T-helper 2 cell treated with Interferon-gamma antibody and Interleukin-4, amounts not matched to agents 5 μg/mL and 100 μg/mL, for 36 hours (primary cell): ENCODE data around the gene PTK6.

ENCODE experiments used
- DNase-seq: peaks from one replicate; pipeline ENCODE4 v3.0.0; 2021; ENCODE audit warnings: low spot score
- H3K27ac Mint-ChIP-seq: one replicate; pipeline ENCODE4 v1.8.0; 2021; ENCODE audit warnings: mild to moderate bottlenecking, mixed read lengths
- H3K27me3 Mint-ChIP-seq: one replicate; pipeline ENCODE4 v1.8.0; 2021; ENCODE audit warnings: low read depth, mixed read lengths
- H3K36me3 Mint-ChIP-seq: one replicate; pipeline ENCODE4 v1.8.0; 2021; ENCODE audit warnings: low read depth, mixed read lengths
- H3K4me1 Mint-ChIP-seq: one replicate; pipeline ENCODE4 v1.8.0; 2021; ENCODE audit warnings: low read depth, mixed read lengths
- H3K4me3 Mint-ChIP-seq: one replicate; pipeline ENCODE4 v1.8.0; 2022; ENCODE audit warnings: mild to moderate bottlenecking, moderate library complexity, mixed read lengths
- H3K9me3 Mint-ChIP-seq: one replicate; pipeline ENCODE4 v1.8.0; 2021; ENCODE audit warnings: mixed read lengths

The PTK6 gene

GRCh38 chr20:63529180-63529860 lies 7.9 kb downstream of the PTK6 start:
- Mint-ChIP-seq H3K27me3 (no peaks in the 10 kb centered on the region), H3K27ac (no peak overlapping the region), H3K4me3 (no peak overlapping the region)

GRCh38 chr20:63527184-63527583 lies 10.0 kb downstream of the PTK6 start:
- Mint-ChIP-seq H3K27me3 (no peaks in the 10 kb centered on the region), H3K27ac (no peak overlapping the region), H3K36me3 (peaks cover 20% of the 10 kb centered on the region), H3K9me3 (no peaks in the 10 kb centered on the region), H3K4me3 (no peak overlapping the region), H3K4me1 (peaks cover 6% of the 10 kb centered on the region)
- no peak for DNase-seq

More at GRCh38 chr20:63529180-63529860, 7.9 kb downstream of the PTK6 start:
- no peaks in the 10 kb centered on the region for H3K9me3 Mint-ChIP-seq
- peaks cover 3% of the 10 kb centered on the region for H3K4me1 Mint-ChIP-seq
- H3K36me3 Mint-ChIP-seq: peaks cover 2% of the 10 kb centered on the region
- DNase-seq: no peak

- no peaks in the 10 kb centered on the region for H3K9me3 Mint-ChIP-seq
- no peak for DNase-seq
- peaks cover 6% of the 10 kb centered on the region for H3K4me1 Mint-ChIP-seq
- H3K27ac Mint-ChIP-seq: no peak overlapping the region
- no peak overlapping the region for H3K4me3 Mint-ChIP-seq
- peaks cover 25% of the 10 kb centered on the region for H3K36me3 Mint-ChIP-seq
- no peaks in the 10 kb centered on the region for H3K27me3 Mint-ChIP-seq
Measured at GRCh38 chr20:63525971-63526370, 11.2 kb downstream of the PTK6 start.

GRCh38 chr20:63525185-63525584 lies 12.0 kb downstream of the PTK6 start:
- Mint-ChIP-seq H3K4me3 (no peak overlapping the region), H3K4me1 (peaks cover 6% of the 10 kb centered on the region)
- DNase-seq: no peak

GRCh38 chr20:63522981-63523611 lies 14.1 kb downstream of the PTK6 start:
- no peak overlapping the region for H3K27ac Mint-ChIP-seq
- no peak overlapping the region for H3K4me3 Mint-ChIP-seq
- H3K4me1 Mint-ChIP-seq: peaks cover 10% of the 10 kb centered on the region
- no peaks in the 10 kb centered on the region for H3K27me3 Mint-ChIP-seq
- no peak for DNase-seq
- peaks cover 25% of the 10 kb centered on the region for H3K36me3 Mint-ChIP-seq
- H3K9me3 Mint-ChIP-seq: no peaks in the 10 kb centered on the region

More at GRCh38 chr20:63525185-63525584, 12.0 kb downstream of the PTK6 start:
- H3K27ac Mint-ChIP-seq: no peak overlapping the region
- no peaks in the 10 kb centered on the region for H3K9me3 Mint-ChIP-seq
- no peaks in the 10 kb centered on the region for H3K27me3 Mint-ChIP-seq
- peaks cover 25% of the 10 kb centered on the region for H3K36me3 Mint-ChIP-seq

GRCh38 chr20:63522091-63522868 lies 14.9 kb downstream of the PTK6 start:
- Mint-ChIP-seq H3K36me3 (peaks cover 25% of the 10 kb centered on the region), H3K9me3 (no peaks in the 10 kb centered on the region), H3K4me3 (peak overlapping the region; percentile 61), H3K27me3 (no peaks in the 10 kb centered on the region), H3K27ac (peak overlapping the region; percentile 75), H3K4me1 (peaks cover 6% of the 10 kb centered on the region)
- DNase-seq: no peak

GRCh38 chr20:63521602-63522001 lies 15.6 kb downstream of the PTK6 start:
- H3K36me3 Mint-ChIP-seq: peaks cover 25% of the 10 kb centered on the region
- H3K9me3 Mint-ChIP-seq: no peaks in the 10 kb centered on the region
- H3K27me3 Mint-ChIP-seq: no peaks in the 10 kb centered on the region
- DNase-seq: no peak
- peak overlapping the region; percentile 75 for H3K27ac Mint-ChIP-seq
- peaks cover 6% of the 10 kb centered on the region for H3K4me1 Mint-ChIP-seq
- peak overlapping the region; percentile 77 for H3K4me3 Mint-ChIP-seq

- no peaks in the 10 kb centered on the region for H3K27me3 Mint-ChIP-seq
- H3K36me3 Mint-ChIP-seq: peaks cover 25% of the 10 kb centered on the region
- H3K4me3 Mint-ChIP-seq: peak overlapping the region; percentile 77
- H3K4me1 Mint-ChIP-seq: peaks cover 6% of the 10 kb centered on the region
- peak overlapping the region; percentile 75 for H3K27ac Mint-ChIP-seq
- peak; percentile 68 for DNase-seq
- H3K9me3 Mint-ChIP-seq: no peaks in the 10 kb centered on the region
Measured at GRCh38 chr20:63520934-63521601, 16.1 kb downstream of the PTK6 start.

- peak within 1 kb of the TSS; percentile 78 for H3K27ac Mint-ChIP-seq
- no peaks in the 10 kb centered on the region for H3K9me3 Mint-ChIP-seq
- DNase-seq: peak; percentile 83
- peak within 1 kb of the TSS; percentile 77 for H3K4me3 Mint-ChIP-seq
- H3K27me3 Mint-ChIP-seq: peaks cover 3% of the 10 kb centered on the region
- H3K36me3 Mint-ChIP-seq: peaks cover 25% of the 10 kb centered on the region
- H3K4me1 Mint-ChIP-seq: peaks cover 6% of the 10 kb centered on the region
Measured at GRCh38 chr20:63520504-63520933, 16.7 kb downstream of the PTK6 start, which contains the start of gene PPDPF. TSS of gene PPDPF (plus strand) at chr20:63520765. CDS start at chr20:63521309, 544 bp downstream.

GRCh38 chr20:63519668-63520503 lies 17.3 kb downstream of the PTK6 start:
- Mint-ChIP-seq H3K27ac (peak overlapping the region; percentile 62), H3K4me1 (peaks cover 6% of the 10 kb centered on the region), H3K9me3 (no peaks in the 10 kb centered on the region), H3K27me3 (peaks cover 6% of the 10 kb centered on the region), H3K36me3 (peaks cover 25% of the 10 kb centered on the region), H3K4me3 (peak overlapping the region; percentile 77)
- DNase-seq: peak; percentile 69

GRCh38 chr20:63518946-63519667 lies 18.1 kb downstream of the PTK6 start:
- peaks cover 8% of the 10 kb centered on the region for H3K27me3 Mint-ChIP-seq

GRCh38 chr20:63518351-63518861 lies 18.8 kb downstream of the PTK6 start:
- Mint-ChIP-seq H3K4me1 (peaks cover 6% of the 10 kb centered on the region), H3K36me3 (peaks cover 16% of the 10 kb centered on the region), H3K27me3 (peaks cover 10% of the 10 kb centered on the region), H3K9me3 (peaks cover 4% of the 10 kb centered on the region), H3K4me3 (no peak overlapping the region), H3K27ac (no peak overlapping the region)
- no peak for DNase-seq

More at GRCh38 chr20:63518946-63519667, 18.1 kb downstream of the PTK6 start:
- H3K4me3 Mint-ChIP-seq: peak overlapping the region; percentile 77
- H3K36me3 Mint-ChIP-seq: peaks cover 22% of the 10 kb centered on the region
- peaks cover 4% of the 10 kb centered on the region for H3K9me3 Mint-ChIP-seq
- peak overlapping the region; percentile 62 for H3K27ac Mint-ChIP-seq
- peaks cover 6% of the 10 kb centered on the region for H3K4me1 Mint-ChIP-seq
- DNase-seq: no peak
